Kidney epithelial cell (primary cell): ENCODE measurements around the gene SORL1. TPM values are rescaled to one million over a fixed set of nuclear protein-coding genes. Genes with fewer than 3 reads are reported as not detected.

Experiments
- DNase-seq: peaks from one replicate; pipeline ENCODE4 v3.0.0-alpha.2; 2010; ENCODE audit warnings: low read depth
- H3K27me3 ChIP-seq: 2 replicates; pipeline ENCODE4 v1.6.0; 2011; ENCODE audit warnings: low read length; ENCODE audit not compliant: control insufficient read depth, insufficient read depth
- H3K36me3 ChIP-seq: 2 replicates; pipeline ENCODE4 v1.5.1; 2011; ENCODE audit warnings: low read length; ENCODE audit not compliant: control insufficient read depth, insufficient read depth
- H3K4me3 ChIP-seq: 2 replicates; pipeline ENCODE4 v1.5.1; 2011; ENCODE audit warnings: low read depth, mild to moderate bottlenecking, control low read depth, low read length
- total RNA-seq: library from RNA; depleted of rRNA; stranded (reverse); fragments of >200 nt; gene quantifications from 2 replicates; pipeline ENCODE4 v1.2.3, GENCODE V29; 2015
- TF ChIP-seq, protein P1 (sequence below): IDR thresholded peaks from 2 replicates; pipeline ENCODE4 v1.5.1; 2011; ENCODE audit warnings: mild to moderate bottlenecking, moderate library complexity, low read length, control low read depth, inconsistent platforms; ENCODE audit not compliant: insufficient read depth, poor library complexity, severe bottlenecking

The SORL1 gene
- total RNA-seq, 1 donor from 2014 or later, result 4.1 TPM

GRCh38 chr11:121607341-121607740 is 155.2 kb downstream of the SORL1 start:
- Histone ChIP-seq H3K36me3 (no peaks in the 10 kb centered on the region), H3K27me3 (no peaks in the 10 kb centered on the region), H3K4me3 (no peak overlapping the region)
- TF ChIP-seq, protein P1, sequence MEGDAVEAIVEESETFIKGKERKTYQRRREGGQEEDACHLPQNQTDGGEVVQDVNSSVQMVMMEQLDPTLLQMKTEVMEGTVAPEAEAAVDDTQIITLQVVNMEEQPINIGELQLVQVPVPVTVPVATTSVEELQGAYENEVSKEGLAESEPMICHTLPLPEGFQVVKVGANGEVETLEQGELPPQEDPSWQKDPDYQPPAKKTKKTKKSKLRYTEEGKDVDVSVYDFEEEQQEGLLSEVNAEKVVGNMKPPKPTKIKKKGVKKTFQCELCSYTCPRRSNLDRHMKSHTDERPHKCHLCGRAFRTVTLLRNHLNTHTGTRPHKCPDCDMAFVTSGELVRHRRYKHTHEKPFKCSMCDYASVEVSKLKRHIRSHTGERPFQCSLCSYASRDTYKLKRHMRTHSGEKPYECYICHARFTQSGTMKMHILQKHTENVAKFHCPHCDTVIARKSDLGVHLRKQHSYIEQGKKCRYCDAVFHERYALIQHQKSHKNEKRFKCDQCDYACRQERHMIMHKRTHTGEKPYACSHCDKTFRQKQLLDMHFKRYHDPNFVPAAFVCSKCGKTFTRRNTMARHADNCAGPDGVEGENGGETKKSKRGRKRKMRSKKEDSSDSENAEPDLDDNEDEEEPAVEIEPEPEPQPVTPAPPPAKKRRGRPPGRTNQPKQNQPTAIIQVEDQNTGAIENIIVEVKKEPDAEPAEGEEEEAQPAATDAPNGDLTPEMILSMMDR, result no peak
- DNase-seq, result no peak

DNA sequence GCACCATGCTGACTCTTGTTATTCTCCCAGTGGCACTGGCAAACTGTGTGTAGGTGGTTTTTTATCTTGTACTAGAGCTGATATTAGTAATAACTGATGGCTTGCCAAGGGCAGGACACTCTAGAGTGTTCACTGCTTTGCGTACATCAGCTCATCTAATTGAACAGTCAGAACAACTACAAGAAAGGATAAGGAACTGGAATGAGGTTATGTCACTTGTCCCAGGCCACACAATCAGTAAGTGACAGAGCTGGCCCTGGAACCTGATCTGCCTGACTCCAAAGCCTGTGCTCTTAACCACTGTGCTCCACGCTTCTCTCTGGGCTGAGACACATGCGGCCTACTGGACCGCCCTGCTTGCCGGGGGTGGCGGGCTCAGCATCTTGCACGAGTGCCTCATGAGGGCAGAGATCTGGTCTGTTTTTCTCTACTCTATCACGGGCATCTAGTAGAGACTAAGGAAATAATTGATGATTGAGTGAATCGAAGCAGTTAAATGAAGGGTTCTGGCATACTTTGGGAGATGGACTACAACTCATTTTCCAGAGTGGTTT is 156.5 kb downstream of the SORL1 start:
- TF ChIP-seq, protein P1, result no peak
- DNase-seq, result no peak
- H3K4me3 ChIP-seq, result no peak overlapping the region
- no peaks in the 10 kb centered on the region for H3K36me3 ChIP-seq
- no peaks in the 10 kb centered on the region for H3K27me3 ChIP-seq

- Histone ChIP-seq H3K36me3 (no peaks in the 10 kb centered on the region), H3K4me3 (no peak overlapping the region), H3K27me3 (no peaks in the 10 kb centered on the region)
- TF ChIP-seq, protein P1, result no peak
- no peak for DNase-seq
These were observed 158.6 kb downstream of the SORL1 start for GRCh38 chr11:121610706-121611105.

DNA sequence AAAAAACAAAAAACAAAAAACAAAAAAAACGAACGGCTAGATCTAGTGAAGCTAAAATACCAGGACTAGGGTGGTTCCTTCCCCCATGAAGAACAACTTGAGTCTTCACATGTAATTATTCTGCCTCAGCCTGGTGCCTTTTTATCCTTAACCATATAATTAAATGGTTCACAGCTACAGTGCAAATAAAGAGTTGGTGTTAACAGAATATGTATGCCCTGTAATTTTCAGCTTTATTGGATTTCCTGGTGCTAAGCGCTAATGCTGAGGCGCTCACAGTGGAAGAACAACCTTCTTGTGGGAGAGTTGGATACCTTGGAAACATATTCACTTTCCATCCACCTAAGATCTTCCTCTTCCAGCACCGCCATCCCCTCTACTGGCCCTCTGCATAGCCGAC is 159.1 kb downstream of the SORL1 start:
- no peak for DNase-seq
- TF ChIP-seq, protein P1, result no peak
- Histone ChIP-seq H3K36me3 (no peaks in the 10 kb centered on the region), H3K4me3 (no peak overlapping the region), H3K27me3 (no peaks in the 10 kb centered on the region)

- Histone ChIP-seq H3K36me3 (no peaks in the 10 kb centered on the region), H3K4me3 (no peak overlapping the region), H3K27me3 (no peaks in the 10 kb centered on the region)
- TF ChIP-seq, protein P1, result no peak
- no peak for DNase-seq
These were observed 161.6 kb downstream of the SORL1 start for GRCh38 chr11:121613724-121614123.

DNA sequence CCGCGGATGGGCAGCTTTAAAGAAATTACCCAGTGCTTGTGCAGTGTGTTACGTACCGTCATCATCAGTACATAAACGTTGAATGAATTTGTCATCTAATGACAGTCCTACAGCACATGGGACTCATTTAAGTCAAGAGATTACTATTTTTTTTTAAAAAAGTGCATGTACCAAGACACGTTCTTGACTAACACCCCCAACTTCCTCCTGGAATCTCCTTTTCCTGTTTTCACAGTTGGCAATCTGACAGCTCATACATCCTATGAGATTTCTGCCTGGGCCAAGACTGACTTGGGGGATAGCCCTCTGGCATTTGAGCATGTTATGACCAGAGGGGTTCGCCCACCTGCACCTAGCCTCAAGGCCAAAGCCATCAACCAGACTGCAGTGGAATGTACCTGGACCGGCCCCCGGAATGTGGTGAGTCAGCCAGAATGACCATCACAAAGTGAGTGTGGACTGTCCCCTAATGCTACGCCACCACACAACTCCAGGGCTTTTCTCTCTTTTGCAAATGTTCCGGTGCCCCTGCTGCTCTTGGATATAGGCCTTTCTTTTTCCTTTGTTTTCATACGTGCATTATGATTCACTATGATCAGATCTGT is 162.6 kb downstream of the SORL1 start:
- no peaks in the 10 kb centered on the region for H3K36me3 ChIP-seq
- no peak for DNase-seq
- TF ChIP-seq, protein P1, result no peak

More for the DNA sequence above, 162.6 kb downstream of the SORL1 start:
- Histone ChIP-seq H3K4me3 (no peak overlapping the region), H3K27me3 (no peaks in the 10 kb centered on the region)
